Muscle layer of colon (tissue), 2 donors: ENCODE measurements around the gene CALN1.

Experiments
- H3K27ac ChIP-seq: one replicate; pipeline ENCODE4 v1.7.0; 2013; ENCODE audit warnings: low read depth, mild to moderate bottlenecking, low read length, moderate library complexity
- H3K27me3 ChIP-seq, 2 donors: one replicate each; pipeline ENCODE4 v1.7.0; 2013; ENCODE audit warnings: low read length in 2 of 2, mild to moderate bottlenecking in 2 of 2; ENCODE audit not compliant: insufficient read depth in 2 of 2, control insufficient read depth in 1 of 2
- H3K36me3 ChIP-seq: one replicate; pipeline ENCODE4 v1.7.0; 2013; ENCODE audit warnings: mild to moderate bottlenecking, low read length; ENCODE audit not compliant: insufficient read depth
- H3K4me1 ChIP-seq: one replicate; pipeline ENCODE4 v1.7.0; 2013; ENCODE audit warnings: mild to moderate bottlenecking, low read length; ENCODE audit not compliant: insufficient read depth
- H3K4me3 ChIP-seq, 2 donors: one replicate each; pipeline ENCODE4 v1.7.0; 2013; ENCODE audit warnings: low read length in 2 of 2, low read depth in 1 of 2, mild to moderate bottlenecking in 1 of 2, moderate library complexity in 1 of 2
- H3K9ac ChIP-seq: one replicate; pipeline ENCODE4 v1.7.0; 2013; ENCODE audit warnings: low read length
- H3K9me3 ChIP-seq: one replicate; pipeline ENCODE4 v1.7.0; 2013; ENCODE audit warnings: mild to moderate bottlenecking, low read length
- donor health status: abdominal sarcoma.
- donor health status: Adenocarcinoma of cecum.

The CALN1 gene

GRCh38 chr7:72265071-72265904 lies 146.8 kb downstream of the CALN1 start:
- Histone ChIP-seq H3K36me3 (no peaks in the 10 kb centered on the region), H3K9ac (no peak overlapping the region), H3K4me1 (no peaks in the 10 kb centered on the region), H3K9me3 (no peaks in the 10 kb centered on the region), H3K27me3 (no peaks in the 10 kb centered on the region), H3K27ac (no peak overlapping the region), H3K4me3 (no peak overlapping the region)

GRCh38 chr7:72260406-72260805 lies 151.7 kb downstream of the CALN1 start:
- Histone ChIP-seq H3K9ac (no peak overlapping the region), H3K4me1 (no peaks in the 10 kb centered on the region), H3K36me3 (no peaks in the 10 kb centered on the region), H3K27me3 (no peaks in the 10 kb centered on the region), H3K9me3 (no peaks in the 10 kb centered on the region), H3K4me3 (no peak overlapping the region), H3K27ac (no peak overlapping the region)

DNA sequence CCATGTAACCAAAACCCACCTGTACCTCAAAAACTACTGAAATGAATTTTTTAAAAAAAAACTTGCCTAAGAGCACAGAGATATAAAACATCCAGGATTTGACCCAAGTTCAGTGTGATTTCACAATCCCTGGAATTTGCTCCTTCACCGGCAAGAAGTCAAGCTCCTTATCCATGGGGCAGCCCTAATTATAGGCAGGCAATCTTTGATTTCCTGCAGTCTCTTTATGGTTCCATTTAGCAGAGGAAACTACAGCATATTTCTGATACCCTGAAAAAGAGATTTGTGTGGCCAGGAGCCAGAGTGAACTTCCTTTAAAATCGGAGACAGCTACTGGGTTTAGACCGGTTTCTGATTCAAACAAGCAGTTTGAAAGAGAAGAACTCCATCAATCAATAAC lies 154.1 kb downstream of the CALN1 start:
- H3K27ac ChIP-seq: no peak overlapping the region

DNA sequence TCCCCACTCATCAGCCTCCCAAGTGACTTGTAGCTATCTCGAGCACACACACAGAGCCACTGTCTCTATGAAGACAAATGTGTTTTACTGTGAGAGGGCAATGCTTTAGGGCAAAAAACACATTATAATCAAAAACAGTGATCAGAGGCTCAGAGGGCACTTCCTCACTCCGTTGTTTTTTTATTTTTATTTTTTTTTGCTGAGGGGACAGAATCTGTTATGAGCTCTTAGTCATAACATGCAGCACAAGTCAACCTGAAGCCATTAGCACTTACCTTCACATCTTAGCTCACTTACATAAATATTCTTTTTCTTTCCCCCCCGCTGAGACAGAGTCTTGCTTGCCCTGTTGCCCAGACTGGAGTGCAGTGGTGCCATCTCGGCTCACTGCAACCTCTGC lies 157.7 kb downstream of the CALN1 start:
- Histone ChIP-seq H3K27me3 (no peaks in the 10 kb centered on the region), H3K9me3 (no peaks in the 10 kb centered on the region), H3K4me1 (no peaks in the 10 kb centered on the region), H3K9ac (no peak overlapping the region), H3K36me3 (no peaks in the 10 kb centered on the region), H3K4me3 (no peak overlapping the region), H3K27ac (no peak overlapping the region)

More for the DNA sequence above, 154.1 kb downstream of the CALN1 start:
- Histone ChIP-seq H3K9me3 (no peaks in the 10 kb centered on the region), H3K9ac (no peak overlapping the region), H3K36me3 (no peaks in the 10 kb centered on the region), H3K4me3 (no peak overlapping the region), H3K4me1 (no peaks in the 10 kb centered on the region), H3K27me3 (no peaks in the 10 kb centered on the region)

- H3K4me3 ChIP-seq: no peak overlapping the region
- H3K36me3 ChIP-seq: no peaks in the 10 kb centered on the region
- no peak overlapping the region for H3K27ac ChIP-seq
- H3K4me1 ChIP-seq: no peaks in the 10 kb centered on the region
- H3K27me3 ChIP-seq: no peaks in the 10 kb centered on the region
- H3K9me3 ChIP-seq: no peaks in the 10 kb centered on the region
- H3K9ac ChIP-seq: no peak overlapping the region
Observed at GRCh38 chr7:72249106-72249505, 163.0 kb downstream of the CALN1 start.

DNA sequence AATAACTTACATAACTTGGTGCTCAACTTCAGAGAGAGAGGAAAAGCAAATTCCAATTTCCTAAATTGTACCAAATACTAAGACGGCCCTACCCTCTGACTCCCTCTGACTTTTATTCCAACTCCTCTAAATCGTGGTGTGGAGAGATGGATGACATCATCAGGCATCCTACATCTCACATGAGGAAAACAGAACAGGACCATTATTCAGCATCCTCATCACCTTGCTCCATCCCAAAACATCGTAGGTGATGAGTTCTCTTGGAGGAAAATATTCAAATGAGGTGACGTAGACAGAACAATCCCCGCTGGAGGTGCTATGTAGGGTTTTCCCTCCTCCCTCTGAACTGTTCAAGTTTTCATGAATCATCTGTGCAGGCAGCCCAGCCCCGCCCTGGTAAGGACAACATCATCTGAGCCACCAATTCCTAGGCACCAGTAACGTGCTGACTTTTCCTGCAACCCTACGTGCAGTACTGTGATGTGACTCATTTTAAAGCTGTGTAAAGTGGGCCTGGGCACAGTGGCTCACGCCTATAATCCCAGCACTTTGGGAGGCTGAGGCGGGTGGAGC lies 167.2 kb downstream of the CALN1 start:
- H3K4me3 ChIP-seq: no peak overlapping the region
- no peaks in the 10 kb centered on the region for H3K9me3 ChIP-seq
- no peak overlapping the region for H3K27ac ChIP-seq
- H3K9ac ChIP-seq: no peak overlapping the region
- H3K27me3 ChIP-seq: no peaks in the 10 kb centered on the region
- no peaks in the 10 kb centered on the region for H3K4me1 ChIP-seq
- H3K36me3 ChIP-seq: no peaks in the 10 kb centered on the region

DNA sequence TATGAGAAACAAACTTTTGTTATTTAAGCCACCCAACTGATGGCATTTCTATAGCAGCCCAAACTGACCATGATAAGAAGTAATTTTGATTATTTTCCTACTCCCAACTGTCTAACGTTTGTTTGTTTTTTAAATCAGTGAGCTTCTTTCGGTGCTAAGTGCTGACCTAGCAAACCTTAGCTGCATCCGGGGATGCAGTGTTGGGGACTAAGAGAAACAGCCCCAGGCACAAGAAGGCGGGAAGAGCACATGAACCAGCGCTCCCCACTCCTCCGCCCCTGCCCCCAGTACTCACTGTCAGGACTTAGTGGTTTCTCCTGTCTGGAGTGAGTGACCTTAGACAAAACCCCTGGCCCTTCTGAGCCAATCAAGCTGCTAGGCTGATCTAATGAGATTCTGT lies 168.8 kb downstream of the CALN1 start:
- Histone ChIP-seq H3K27ac (no peak overlapping the region), H3K4me3 (no peak overlapping the region), H3K9me3 (no peaks in the 10 kb centered on the region), H3K27me3 (no peaks in the 10 kb centered on the region), H3K36me3 (no peaks in the 10 kb centered on the region), H3K4me1 (no peaks in the 10 kb centered on the region), H3K9ac (no peak overlapping the region)

- Histone ChIP-seq H3K27me3 (no peaks in the 10 kb centered on the region), H3K4me3 (no peak overlapping the region), H3K9ac (no peak overlapping the region), H3K36me3 (no peaks in the 10 kb centered on the region), H3K27ac (no peak overlapping the region), H3K4me1 (no peaks in the 10 kb centered on the region), H3K9me3 (no peaks in the 10 kb centered on the region)
Observed at GRCh38 chr7:72235351-72235750, 176.8 kb downstream of the CALN1 start.

DNA sequence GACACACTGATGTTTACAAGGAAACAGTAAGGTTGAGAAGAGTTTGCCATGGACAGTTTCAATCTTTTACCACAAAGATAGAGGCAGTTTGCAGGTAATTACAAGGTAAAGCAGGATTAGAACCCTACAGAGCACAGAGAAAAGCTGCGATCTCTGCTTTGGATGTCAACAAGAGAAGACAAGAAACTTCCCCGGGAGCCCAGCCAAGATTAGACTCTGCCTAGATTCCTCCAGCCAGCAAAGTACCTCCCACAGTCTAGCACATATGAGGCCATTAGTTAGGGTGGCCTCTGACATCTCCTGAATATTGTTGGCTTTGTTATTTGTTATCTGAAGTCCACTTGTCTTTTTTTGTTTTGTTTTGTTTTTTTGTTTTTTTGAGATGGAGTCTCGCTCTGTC lies 178.1 kb downstream of the CALN1 start:
- H3K4me1 ChIP-seq: no peaks in the 10 kb centered on the region
- no peaks in the 10 kb centered on the region for H3K27me3 ChIP-seq
- H3K9me3 ChIP-seq: no peaks in the 10 kb centered on the region
- H3K9ac ChIP-seq: no peak overlapping the region
- H3K27ac ChIP-seq: no peak overlapping the region
- no peaks in the 10 kb centered on the region for H3K36me3 ChIP-seq
- no peak overlapping the region for H3K4me3 ChIP-seq

- no peak overlapping the region for H3K9ac ChIP-seq
- no peak overlapping the region for H3K27ac ChIP-seq
Observed at GRCh38 chr7:72230281-72230680, 181.9 kb downstream of the CALN1 start.

GRCh38 chr7:72223351-72223750 lies 188.8 kb downstream of the CALN1 start:
- no peak overlapping the region for H3K27ac ChIP-seq
- H3K36me3 ChIP-seq: no peaks in the 10 kb centered on the region

More at GRCh38 chr7:72230281-72230680, 181.9 kb downstream of the CALN1 start:
- H3K9me3 ChIP-seq: no peaks in the 10 kb centered on the region
- H3K36me3 ChIP-seq: no peaks in the 10 kb centered on the region
- H3K4me3 ChIP-seq: no peak overlapping the region
- H3K27me3 ChIP-seq: no peaks in the 10 kb centered on the region
- no peaks in the 10 kb centered on the region for H3K4me1 ChIP-seq

GRCh38 chr7:72222136-72222535 lies 190.0 kb downstream of the CALN1 start:
- Histone ChIP-seq H3K36me3 (no peaks in the 10 kb centered on the region), H3K9ac (no peak overlapping the region), H3K4me3 (no peak overlapping the region), H3K4me1 (no peaks in the 10 kb centered on the region), H3K9me3 (no peaks in the 10 kb centered on the region), H3K27me3 (no peaks in the 10 kb centered on the region), H3K27ac (no peak overlapping the region)

More at GRCh38 chr7:72223351-72223750, 188.8 kb downstream of the CALN1 start:
- Histone ChIP-seq H3K4me1 (no peaks in the 10 kb centered on the region), H3K9ac (no peak overlapping the region), H3K9me3 (no peaks in the 10 kb centered on the region), H3K4me3 (no peak overlapping the region), H3K27me3 (no peaks in the 10 kb centered on the region)
